Activated CD4-positive, alpha-beta memory T cell treated with anti-CD3 and anti-CD28 coated beads, Interleukin-2, amount 10 ng/mL, durations not matched to agents 7 days and 5 days (primary cell): Measurements from ENCODE around the gene SFMBT2. TPM values are rescaled to one million over a fixed set of nuclear protein-coding genes. Genes with fewer than 3 reads are reported as not detected.
A peak's percentile ranks its signal among the peaks of the same experiment; 100 is the strongest.

ENCODE experiments used
- CTCF ChIA-PET: fragments of 350-600 bp; sonication (Branson Sonifier 250); formaldehyde crosslinking; loops from one replicate; lab custom pipeline; 2021; ENCODE audit warnings: antibody characterized with exemption, inconsistent platforms; lab: Charles Lee
- POLR2A ChIA-PET: fragments of 350-600 bp; sonication (Branson Sonifier 250); formaldehyde crosslinking; loops from one replicate; lab custom pipeline; 2021; ENCODE audit warnings: antibody characterized with exemption; lab: Charles Lee
- DNase-seq: peaks from one replicate; pipeline ENCODE4 v3.0.0-alpha.2; 2020
- H3K27ac Mint-ChIP-seq: one replicate; pipeline ENCODE4 v1.8.0; 2021; ENCODE audit warnings: mild to moderate bottlenecking, mixed read lengths
- H3K27me3 Mint-ChIP-seq: one replicate; pipeline ENCODE4 v1.8.0; 2021; ENCODE audit warnings: mixed read lengths
- H3K36me3 Mint-ChIP-seq: one replicate; pipeline ENCODE4 v1.8.0; 2021; ENCODE audit warnings: low read depth, mixed read lengths
- H3K4me1 Mint-ChIP-seq: one replicate; pipeline ENCODE4 v1.8.0; 2021; ENCODE audit warnings: mixed read lengths
- H3K4me3 Mint-ChIP-seq: one replicate; pipeline ENCODE4 v1.8.0; 2021; ENCODE audit warnings: mild to moderate bottlenecking, mixed read lengths
- H3K9me3 Mint-ChIP-seq: one replicate; pipeline ENCODE4 v1.8.0; 2021; ENCODE audit warnings: mixed read lengths
- total RNA-seq, 2 experiments: library from RNA; stranded (reverse); gene quantifications; one replicate each; pipeline ENCODE4 v1.2.3, GENCODE V29; 2021

SFMBT2 gene
- total RNA-seq, 2 experiments from 2014 or later, result 25.8 to 27.0 TPM

DNA sequence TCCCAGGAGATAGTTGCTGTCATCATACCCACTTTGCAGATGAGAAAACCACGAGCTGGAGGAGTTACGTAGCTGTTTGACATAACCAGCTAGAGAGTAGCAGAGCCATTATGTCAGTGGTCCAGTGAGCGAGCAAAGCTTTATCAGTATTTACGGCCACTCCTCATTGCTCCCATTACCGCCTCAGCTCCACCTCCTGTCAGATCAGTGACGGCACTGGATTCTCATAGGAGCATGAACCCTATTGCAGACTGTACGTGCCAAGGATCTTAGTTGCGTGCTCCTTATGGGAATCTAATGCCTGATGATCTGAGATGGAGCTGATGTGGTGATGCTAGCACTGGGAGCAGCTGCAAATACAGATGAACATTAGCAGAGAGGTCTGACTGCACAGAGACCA lies 9.2 kb upstream of the SFMBT2 start:
- Mint-ChIP-seq H3K4me1 (peaks cover 16% of the 10 kb centered on the region), H3K9me3 (no peaks in the 10 kb centered on the region), H3K4me3 (no peak overlapping the region), H3K36me3 (no peaks in the 10 kb centered on the region), H3K27me3 (peaks cover 37% of the 10 kb centered on the region), H3K27ac (no peak overlapping the region)
- POLR2A ChIA-PET, result interaction anchor here (1.1 kb wide), 1 partner anchor 17 kb away, joined by 3 read pairs; no protein-coding TSS in a partner anchor
- DNase-seq, result no peak
- CTCF ChIA-PET, result interaction anchor here (1.5 to 7.2 kb wide), 6 partner anchors 9 to 503 kb away, joined by 4 to 56 read pairs (median 7); partner anchors contain the start of gene SFMBT2

DNA sequence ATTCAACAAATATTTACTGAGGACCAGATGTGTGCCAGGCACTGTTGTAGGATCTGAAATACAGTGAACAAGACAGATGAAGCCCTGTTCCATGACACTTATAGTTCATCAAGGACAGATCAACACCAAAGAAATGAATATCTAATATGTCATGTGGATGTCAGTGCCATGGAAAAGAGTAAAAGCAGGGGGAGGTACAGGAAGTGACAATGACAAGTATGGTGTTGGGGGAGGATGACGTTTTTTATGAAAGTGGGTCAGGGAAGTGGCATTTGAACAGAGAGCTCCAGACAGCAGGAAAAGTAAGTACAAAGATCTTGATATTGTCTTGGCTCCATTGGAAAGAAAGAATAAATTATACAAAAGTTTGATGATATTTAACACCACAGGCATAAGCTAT lies 7.0 kb upstream of the SFMBT2 start:
- H3K27ac Mint-ChIP-seq, result peak overlapping the region; percentile 34
- CTCF ChIA-PET, result interaction anchor here (0.8 to 7.2 kb wide), 8 partner anchors 19 to 748 kb away, joined by 3 to 56 read pairs (median 5); no protein-coding TSS in a partner anchor
- no peak overlapping the region for H3K4me3 Mint-ChIP-seq
- POLR2A ChIA-PET, result no interaction called here
- H3K27me3 Mint-ChIP-seq, result peaks cover 39% of the 10 kb centered on the region
- DNase-seq, result no peak
- peaks cover 20% of the 10 kb centered on the region for H3K4me1 Mint-ChIP-seq
- no peaks in the 10 kb centered on the region for H3K9me3 Mint-ChIP-seq
- no peaks in the 10 kb centered on the region for H3K36me3 Mint-ChIP-seq

DNA sequence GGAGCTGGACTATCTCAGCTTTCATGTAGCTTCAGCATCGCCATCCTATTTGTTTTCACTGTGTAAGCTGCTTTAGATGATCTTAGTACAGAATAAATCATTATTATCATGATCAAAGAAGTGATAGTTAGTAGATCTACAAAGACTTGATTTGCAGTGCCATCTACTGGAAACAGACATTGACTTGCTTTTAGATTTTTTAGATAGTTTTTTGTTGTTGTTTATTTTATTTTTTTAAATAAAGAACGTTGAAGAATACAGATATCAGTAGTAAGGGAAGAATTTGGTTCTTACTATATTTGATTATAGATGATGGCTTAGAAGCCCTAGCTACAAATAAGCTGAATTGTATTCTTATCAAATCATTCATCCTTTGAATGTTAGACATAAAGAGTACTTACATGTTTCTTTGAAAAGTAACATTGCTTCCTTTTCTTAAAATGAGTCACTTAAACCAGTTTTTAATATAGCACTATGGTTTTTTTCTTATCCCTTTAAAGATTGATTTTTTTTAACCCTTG lies 6.3 kb upstream of the SFMBT2 start:
- Mint-ChIP-seq H3K4me1 (peaks cover 25% of the 10 kb centered on the region), H3K36me3 (no peaks in the 10 kb centered on the region), H3K4me3 (no peak overlapping the region), H3K9me3 (no peaks in the 10 kb centered on the region), H3K27me3 (peaks cover 44% of the 10 kb centered on the region), H3K27ac (peak overlapping the region; percentile 16)
- no peak for DNase-seq
- ChIA-PET POLR2A (no interaction called here), CTCF (interaction anchor here (0.6 to 7.2 kb wide), 10 partner anchors 19 to 747 kb away, joined by 3 to 56 read pairs (median 4); no protein-coding TSS in a partner anchor)

DNA sequence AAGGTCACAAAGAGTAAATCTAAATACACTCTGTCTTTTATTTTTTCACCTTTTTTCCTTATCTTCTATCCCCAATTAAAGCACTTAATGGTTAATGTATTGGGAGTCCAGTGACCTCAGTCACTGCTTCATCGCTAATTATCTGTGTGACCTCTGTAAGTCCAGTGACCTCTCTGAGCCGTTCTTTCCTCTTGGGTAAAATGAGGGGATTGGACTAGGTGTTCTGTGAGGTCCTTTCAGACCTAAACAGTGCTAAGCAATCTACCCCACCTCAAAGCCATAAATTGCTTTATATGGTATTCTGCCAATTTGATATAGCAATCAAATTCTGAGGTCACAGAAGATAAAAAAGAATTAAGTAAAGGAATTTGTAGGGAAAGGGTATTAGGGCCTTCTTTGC lies 3.9 kb upstream of the SFMBT2 start:
- POLR2A ChIA-PET, result no interaction called here

DNA sequence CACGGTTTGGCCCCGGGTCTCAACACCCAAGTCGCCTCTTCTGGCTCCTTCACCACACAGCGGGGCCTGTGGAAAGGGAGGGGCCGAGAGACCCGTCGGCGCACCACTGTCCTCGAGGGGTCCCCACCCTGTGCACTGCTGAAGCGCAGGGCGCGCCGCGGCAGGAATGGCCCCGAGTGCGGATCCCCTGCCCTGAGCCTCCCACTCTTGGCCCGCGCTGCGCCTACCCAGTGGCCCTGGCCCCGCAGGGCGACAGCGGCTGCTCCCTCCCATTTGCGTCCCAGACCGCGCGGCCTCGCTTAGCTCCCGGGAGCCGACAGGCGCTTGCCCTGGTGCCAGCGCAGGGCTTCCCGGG lies 2.1 kb upstream of the SFMBT2 start:
- H3K27ac Mint-ChIP-seq, result no peak overlapping the region
- H3K36me3 Mint-ChIP-seq, result peaks cover 4% of the 10 kb centered on the region
- no peak for DNase-seq
- H3K27me3 Mint-ChIP-seq, result peaks cover 43% of the 10 kb centered on the region
- CTCF ChIA-PET, result interaction anchor here (1.5 to 5.8 kb wide), 2 partner anchors 494 to 497 kb away, joined by 4 to 65 read pairs; no protein-coding TSS in a partner anchor
- H3K4me3 Mint-ChIP-seq, result no peak overlapping the region
- no peaks in the 10 kb centered on the region for H3K9me3 Mint-ChIP-seq
- peaks cover 42% of the 10 kb centered on the region for H3K4me1 Mint-ChIP-seq
- POLR2A ChIA-PET, result no interaction called here

More for the DNA sequence above, 3.9 kb upstream of the SFMBT2 start:
- Mint-ChIP-seq H3K36me3 (peaks cover 2% of the 10 kb centered on the region), H3K4me3 (no peak overlapping the region), H3K9me3 (no peaks in the 10 kb centered on the region), H3K27me3 (peaks cover 44% of the 10 kb centered on the region), H3K4me1 (peaks cover 35% of the 10 kb centered on the region), H3K27ac (no peak overlapping the region)
- DNase-seq, result no peak
- CTCF ChIA-PET, result interaction anchor here (3.9 to 7.2 kb wide), 2 partner anchors 494 to 498 kb away, joined by 33 to 56 read pairs; no protein-coding TSS in a partner anchor

DNA sequence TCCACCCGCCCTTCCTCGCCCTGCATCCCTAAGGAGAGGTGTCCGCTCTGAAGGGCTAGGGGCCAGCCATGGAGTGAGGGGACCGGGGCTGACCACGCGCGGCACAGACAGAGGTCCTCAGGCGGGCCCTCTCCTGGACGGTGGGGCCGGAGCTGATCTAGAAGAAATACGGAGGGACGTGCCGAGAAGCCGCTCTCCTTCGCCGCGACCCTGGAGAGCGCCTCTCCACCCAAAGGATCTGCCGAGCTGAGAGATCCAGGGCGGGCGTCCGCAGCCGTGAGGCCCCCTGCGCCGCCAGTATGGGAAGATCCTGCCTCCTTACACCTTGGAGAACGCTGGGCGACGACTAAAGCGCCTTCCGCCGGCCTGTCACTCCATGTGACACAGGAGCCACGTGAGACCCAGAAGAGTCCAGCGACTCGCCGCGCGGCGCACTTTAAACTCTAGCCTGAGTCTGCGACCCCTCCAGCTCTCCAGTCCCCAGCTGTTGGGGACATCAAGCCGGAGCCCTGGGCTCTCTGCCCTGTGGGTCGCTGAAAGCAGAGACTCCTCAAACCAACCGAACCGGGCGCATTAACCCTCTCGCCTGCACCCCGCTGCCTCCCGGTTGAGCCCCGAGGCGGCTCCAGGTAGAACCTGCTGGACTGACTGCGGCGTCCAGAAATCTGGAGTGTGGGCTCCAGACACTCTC lies 1.5 kb upstream of the SFMBT2 start:
- peaks cover 40% of the 10 kb centered on the region for H3K4me1 Mint-ChIP-seq
- no peaks in the 10 kb centered on the region for H3K9me3 Mint-ChIP-seq
- peaks cover 41% of the 10 kb centered on the region for H3K27me3 Mint-ChIP-seq
- peaks cover 5% of the 10 kb centered on the region for H3K36me3 Mint-ChIP-seq
- CTCF ChIA-PET, result interaction anchor here (0.9 to 5.8 kb wide), 7 partner anchors 140 to 574 kb away, joined by 3 to 65 read pairs (median 5); no protein-coding TSS in a partner anchor
- DNase-seq, result peak; percentile 38
- H3K4me3 Mint-ChIP-seq, result peak overlapping the region; percentile 34
- POLR2A ChIA-PET, result interaction anchor here (1.0 to 5.2 kb wide), 4 partner anchors 72 to 485 kb away, joined by 3 to 25 read pairs (median 6); no protein-coding TSS in a partner anchor
- H3K27ac Mint-ChIP-seq, result no peak overlapping the region

DNA sequence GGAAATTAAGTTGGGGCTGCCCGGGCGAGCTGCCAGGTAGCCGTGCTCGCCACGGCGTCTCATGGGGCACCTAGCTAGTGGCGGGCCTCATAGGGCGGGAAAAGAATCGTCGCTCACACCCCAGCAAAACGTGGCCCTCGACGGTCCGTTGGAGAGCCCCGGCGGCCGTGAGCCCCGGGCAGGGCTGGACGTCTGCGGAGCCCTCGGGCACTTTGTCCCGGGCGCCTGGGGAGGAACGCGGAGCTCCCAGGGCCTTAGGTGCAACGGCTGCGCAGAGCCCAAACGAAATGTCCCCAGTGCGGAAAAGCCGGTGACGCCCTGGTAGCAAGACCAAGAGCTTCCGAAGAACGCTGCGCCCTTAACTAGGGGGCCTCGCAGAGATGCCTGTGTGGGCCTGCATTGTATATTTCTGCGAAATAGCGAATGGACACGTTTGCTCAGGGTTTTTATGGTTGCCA lies 866 bp upstream of the SFMBT2 start:
- H3K9me3 Mint-ChIP-seq, result no peaks in the 10 kb centered on the region
- peaks cover 42% of the 10 kb centered on the region for H3K4me1 Mint-ChIP-seq
- peak; percentile 31 for DNase-seq
- peaks cover 41% of the 10 kb centered on the region for H3K27me3 Mint-ChIP-seq
- H3K36me3 Mint-ChIP-seq, result peaks cover 5% of the 10 kb centered on the region
- ChIA-PET POLR2A (interaction anchor here (0.9 to 5.2 kb wide), 7 partner anchors 73 to 487 kb away, joined by 3 to 25 read pairs (median 4); no protein-coding TSS in a partner anchor), CTCF (interaction anchor here (0.6 to 5.8 kb wide), 13 partner anchors 8 to 573 kb away, joined by 3 to 65 read pairs (median 5); no protein-coding TSS in a partner anchor)
- peak overlapping the region; percentile 89 for H3K4me3 Mint-ChIP-seq
- H3K27ac Mint-ChIP-seq, result no peak overlapping the region

DNA sequence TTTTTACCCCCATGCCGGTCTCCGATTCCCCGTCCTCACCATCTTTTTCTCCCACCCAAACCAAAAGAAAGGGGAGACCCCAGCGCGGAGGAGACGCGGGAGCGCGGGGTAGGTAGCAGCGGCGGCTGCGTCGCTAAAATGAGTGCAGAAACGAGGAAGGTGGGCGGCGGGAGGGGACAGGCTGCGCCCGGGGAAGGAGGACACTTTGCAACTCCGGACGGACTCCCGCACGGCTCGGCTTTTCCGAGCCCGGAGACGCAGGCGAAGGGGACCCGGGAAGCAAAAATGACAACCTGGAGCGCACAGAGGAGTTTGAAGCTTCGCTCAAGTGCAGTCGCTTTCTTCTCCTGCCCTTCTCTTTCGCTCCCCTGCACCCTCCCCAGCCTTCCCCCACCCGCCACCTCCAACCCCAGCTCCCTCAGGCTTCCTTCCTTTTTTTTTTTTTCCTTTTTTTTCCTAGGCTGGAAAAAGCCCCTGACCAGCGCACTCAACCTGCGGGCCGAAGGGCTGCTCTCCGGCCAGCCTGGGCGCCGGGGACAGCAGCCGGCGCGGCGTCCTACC lies 453 bp downstream of the SFMBT2 start:
- no peaks in the 10 kb centered on the region for H3K9me3 Mint-ChIP-seq
- peak overlapping the region; percentile 71 for H3K27ac Mint-ChIP-seq
- H3K4me3 Mint-ChIP-seq, result peak overlapping the region; percentile 89
- peaks cover 10% of the 10 kb centered on the region for H3K36me3 Mint-ChIP-seq
- peak; percentile 35 for DNase-seq
- POLR2A ChIA-PET, result interaction anchor here (0.7 to 5.2 kb wide), 10 partner anchors 74 to 483 kb away, joined by 3 to 25 read pairs (median 4); partner anchors contain the start of genes ATP5F1C and KIN
- peaks cover 37% of the 10 kb centered on the region for H3K27me3 Mint-ChIP-seq
- peaks cover 50% of the 10 kb centered on the region for H3K4me1 Mint-ChIP-seq
- CTCF ChIA-PET, result interaction anchor here (0.5 to 5.8 kb wide), 21 partner anchors 10 to 1324 kb away, joined by 3 to 65 read pairs (median 3); no protein-coding TSS in a partner anchor

DNA sequence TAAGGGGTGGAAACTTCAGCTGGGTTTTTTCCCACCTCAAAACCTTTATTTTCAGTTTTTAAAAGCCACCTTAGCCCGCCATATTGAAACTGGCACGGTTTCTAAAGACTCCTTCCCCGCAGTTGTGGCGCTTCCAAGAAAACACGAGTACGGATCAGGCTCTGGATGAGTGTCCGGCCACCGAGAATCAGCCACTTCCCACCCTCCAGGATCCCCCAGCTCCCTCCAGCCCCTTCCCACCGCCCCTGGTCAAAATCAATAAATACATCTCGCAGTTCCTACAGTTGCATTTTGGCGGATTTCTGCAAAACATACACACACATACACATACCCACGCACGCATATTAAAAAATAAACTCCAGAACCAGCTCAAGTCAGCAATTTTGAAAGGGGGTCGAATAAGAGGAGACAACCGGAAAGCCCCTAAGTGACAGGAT lies 1.1 kb downstream of the SFMBT2 start:
- H3K4me3 Mint-ChIP-seq, result peak overlapping the region; percentile 89
- no peaks in the 10 kb centered on the region for H3K9me3 Mint-ChIP-seq
- H3K4me1 Mint-ChIP-seq, result peaks cover 56% of the 10 kb centered on the region
- peak overlapping the region; percentile 71 for H3K27ac Mint-ChIP-seq
- peaks cover 15% of the 10 kb centered on the region for H3K36me3 Mint-ChIP-seq
- POLR2A ChIA-PET, result interaction anchor here (0.9 to 5.2 kb wide), 8 partner anchors 16 to 483 kb away, joined by 3 to 25 read pairs (median 6); no protein-coding TSS in a partner anchor
- peaks cover 31% of the 10 kb centered on the region for H3K27me3 Mint-ChIP-seq
- peak; percentile 20 for DNase-seq
- CTCF ChIA-PET, result interaction anchor here (0.5 to 5.8 kb wide), 9 partner anchors 10 to 1132 kb away, joined by 3 to 65 read pairs (median 4); no protein-coding TSS in a partner anchor

DNA sequence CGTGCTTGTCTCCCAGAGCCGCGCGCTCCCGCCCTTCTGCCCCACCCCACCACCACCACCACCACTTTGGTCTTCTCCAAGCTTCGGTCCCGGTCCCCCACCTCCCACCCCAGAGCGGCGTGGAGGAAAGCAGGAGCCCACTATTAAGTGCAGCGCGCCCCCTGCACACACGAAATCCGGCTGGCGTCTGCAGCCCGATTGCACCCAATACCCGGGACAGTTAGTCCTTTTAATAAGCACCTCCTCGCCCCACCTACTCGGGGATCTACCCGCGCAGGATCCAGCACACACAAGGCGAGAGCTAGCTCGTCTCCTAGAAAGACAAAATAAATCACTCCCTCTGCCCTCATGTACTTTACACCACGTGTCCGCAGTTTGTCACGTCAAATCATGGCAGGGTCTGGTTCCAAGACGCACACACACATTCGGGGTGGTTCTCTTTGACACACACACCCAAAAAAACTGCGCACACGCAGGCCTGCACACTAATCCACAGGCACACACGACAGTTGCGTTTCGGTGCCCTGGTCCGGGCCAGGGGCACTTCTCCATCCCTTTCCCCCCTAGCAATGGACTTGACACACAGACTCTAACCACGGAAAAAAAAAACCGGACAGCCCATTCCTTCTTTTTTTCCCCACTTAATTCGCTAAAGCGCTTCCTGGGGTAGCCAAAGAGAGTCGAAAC lies 1.6 kb downstream of the SFMBT2 start:
- ChIA-PET POLR2A (interaction anchor here (0.8 to 5.2 kb wide), 8 partner anchors 16 to 482 kb away, joined by 3 to 25 read pairs (median 4); no protein-coding TSS in a partner anchor), CTCF (interaction anchor here (0.6 to 5.8 kb wide), 10 partner anchors 11 to 831 kb away, joined by 3 to 65 read pairs (median 4); no protein-coding TSS in a partner anchor)
- peak overlapping the region; percentile 89 for H3K4me3 Mint-ChIP-seq
- peaks cover 21% of the 10 kb centered on the region for H3K36me3 Mint-ChIP-seq
- DNase-seq, result peak; percentile 55
- H3K27me3 Mint-ChIP-seq, result peaks cover 28% of the 10 kb centered on the region
- no peaks in the 10 kb centered on the region for H3K9me3 Mint-ChIP-seq
- peaks cover 56% of the 10 kb centered on the region for H3K4me1 Mint-ChIP-seq
- peak overlapping the region; percentile 63 for H3K27ac Mint-ChIP-seq

DNA sequence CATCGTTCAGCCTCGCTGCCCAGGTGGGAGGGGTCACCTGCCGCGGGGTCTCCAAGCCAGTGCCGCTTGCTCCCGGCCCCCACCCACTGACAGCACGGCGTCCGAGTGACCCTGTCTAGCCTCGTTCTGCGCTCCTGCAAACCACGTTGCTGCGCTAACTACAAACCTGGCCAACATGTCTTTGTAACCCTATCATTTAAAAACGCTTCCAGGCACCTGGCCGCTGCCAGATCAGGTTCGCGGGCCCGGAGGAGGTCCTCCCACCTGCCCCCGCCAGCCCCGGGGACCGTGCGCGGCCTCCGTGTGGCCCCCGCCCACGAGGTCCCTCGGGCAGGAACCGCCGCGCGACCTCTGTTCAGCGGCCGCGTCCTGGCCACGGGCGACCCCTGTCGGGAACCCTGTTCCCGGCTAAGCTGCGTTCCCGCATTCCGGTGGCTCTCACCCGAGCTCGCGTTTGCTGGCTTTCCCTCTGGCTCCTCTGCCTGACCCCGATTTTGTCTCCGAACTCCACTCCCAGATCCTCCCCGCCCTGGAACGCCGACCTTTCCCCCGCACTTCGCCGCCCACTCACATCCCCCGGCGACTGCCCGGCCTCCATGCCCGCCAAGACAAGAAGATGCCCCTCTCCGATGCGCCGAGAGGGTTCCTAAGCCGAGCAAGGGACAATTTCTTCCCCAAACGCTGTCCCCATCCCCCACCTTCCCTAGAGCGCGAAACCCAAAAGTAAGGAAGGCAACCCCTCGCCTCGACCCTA lies 2.4 kb downstream of the SFMBT2 start:
- CTCF ChIA-PET, result interaction anchor here (0.6 to 5.8 kb wide), 8 partner anchors 117 to 489 kb away, joined by 3 to 65 read pairs (median 4); no protein-coding TSS in a partner anchor
- H3K4me1 Mint-ChIP-seq, result peaks cover 54% of the 10 kb centered on the region
- H3K27ac Mint-ChIP-seq, result peak overlapping the region; percentile 45
- no peaks in the 10 kb centered on the region for H3K9me3 Mint-ChIP-seq
- H3K27me3 Mint-ChIP-seq, result peaks cover 22% of the 10 kb centered on the region
- POLR2A ChIA-PET, result interaction anchor here (0.8 to 5.2 kb wide), 5 partner anchors 25 to 481 kb away, joined by 3 to 25 read pairs (median 8); no protein-coding TSS in a partner anchor
- peak; percentile 47 for DNase-seq
- peak overlapping the region; percentile 89 for H3K4me3 Mint-ChIP-seq
- peaks cover 22% of the 10 kb centered on the region for H3K36me3 Mint-ChIP-seq
